ENCODE results near the gene WSB2.
A peak's percentile ranks its signal among the peaks of the same experiment; 100 is the strongest.
"Not testable (repeated sequence)": the region's sequence is repeated elsewhere in the genome, so short reads cannot be mapped to it uniquely, and the experiment has no call there.

The WSB2 gene

DNA sequence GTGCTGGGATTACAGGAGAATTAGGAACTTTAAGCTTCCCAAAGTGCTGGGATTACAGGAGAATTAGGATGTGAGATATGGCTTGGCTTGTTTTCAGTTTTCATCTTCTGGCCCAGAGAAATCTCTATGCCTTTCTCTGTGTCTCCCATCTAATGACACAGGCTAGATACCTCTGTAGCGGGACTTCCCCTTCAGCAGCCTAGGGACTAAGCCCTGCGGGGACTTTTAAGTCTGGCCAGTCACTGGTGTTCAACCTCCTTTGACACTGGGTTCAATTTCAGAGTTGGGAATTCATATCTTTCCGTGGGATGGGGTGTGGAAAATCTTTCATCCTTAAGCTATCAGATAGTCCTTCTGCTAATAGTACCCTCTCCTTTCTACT lies 38.3 kb downstream of the WSB2 start:
- TF ChIP-seq, protein P1, sequence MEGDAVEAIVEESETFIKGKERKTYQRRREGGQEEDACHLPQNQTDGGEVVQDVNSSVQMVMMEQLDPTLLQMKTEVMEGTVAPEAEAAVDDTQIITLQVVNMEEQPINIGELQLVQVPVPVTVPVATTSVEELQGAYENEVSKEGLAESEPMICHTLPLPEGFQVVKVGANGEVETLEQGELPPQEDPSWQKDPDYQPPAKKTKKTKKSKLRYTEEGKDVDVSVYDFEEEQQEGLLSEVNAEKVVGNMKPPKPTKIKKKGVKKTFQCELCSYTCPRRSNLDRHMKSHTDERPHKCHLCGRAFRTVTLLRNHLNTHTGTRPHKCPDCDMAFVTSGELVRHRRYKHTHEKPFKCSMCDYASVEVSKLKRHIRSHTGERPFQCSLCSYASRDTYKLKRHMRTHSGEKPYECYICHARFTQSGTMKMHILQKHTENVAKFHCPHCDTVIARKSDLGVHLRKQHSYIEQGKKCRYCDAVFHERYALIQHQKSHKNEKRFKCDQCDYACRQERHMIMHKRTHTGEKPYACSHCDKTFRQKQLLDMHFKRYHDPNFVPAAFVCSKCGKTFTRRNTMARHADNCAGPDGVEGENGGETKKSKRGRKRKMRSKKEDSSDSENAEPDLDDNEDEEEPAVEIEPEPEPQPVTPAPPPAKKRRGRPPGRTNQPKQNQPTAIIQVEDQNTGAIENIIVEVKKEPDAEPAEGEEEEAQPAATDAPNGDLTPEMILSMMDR (conservative IDR thresholded peaks at IDR 0.05; ENCODE audit: low read depth, low read length) = no peak
- no peak overlapping the region for H3K4me3 ChIP-seq (ENCODE audit: low read length)

DNA sequence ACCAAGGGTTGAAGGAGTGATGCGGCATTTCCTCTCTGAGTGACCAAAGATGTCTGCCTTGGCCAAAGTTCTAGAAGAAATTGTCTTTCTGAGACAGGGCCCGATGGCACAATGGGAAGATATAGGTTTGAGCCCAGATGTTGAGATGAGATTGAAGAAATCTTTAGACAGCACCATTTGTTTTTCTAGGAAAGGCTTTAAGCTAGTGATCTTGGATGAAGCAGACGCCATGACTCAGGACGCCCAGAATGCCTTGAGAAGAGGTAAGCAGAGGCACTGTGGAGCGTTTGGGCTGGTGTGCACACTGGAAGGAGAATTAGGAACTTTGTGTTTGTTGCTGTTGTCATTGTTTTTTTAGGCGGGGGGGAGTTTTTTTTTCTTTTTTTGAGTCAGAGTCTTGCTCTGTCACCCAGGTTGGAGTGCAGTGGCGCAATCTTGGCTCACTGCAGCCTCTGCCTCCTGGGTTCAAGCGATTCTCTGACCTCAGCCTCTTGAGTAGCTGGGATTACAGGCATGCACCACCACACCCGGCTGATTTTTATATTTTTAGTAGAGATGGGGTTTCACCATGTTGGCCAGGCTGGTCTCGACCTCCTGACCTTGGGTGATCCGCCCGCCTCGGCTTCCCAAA lies 38.8 kb downstream of the WSB2 start:
- DNase-seq (ENCODE audit: low read depth); H3K4me3 ChIP-seq (ENCODE audit: low read length): not testable (repeated sequence)

More for the DNA sequence above, 38.3 kb downstream of the WSB2 start:
- DNase-seq (ENCODE audit: low read depth) = no peak

DNA sequence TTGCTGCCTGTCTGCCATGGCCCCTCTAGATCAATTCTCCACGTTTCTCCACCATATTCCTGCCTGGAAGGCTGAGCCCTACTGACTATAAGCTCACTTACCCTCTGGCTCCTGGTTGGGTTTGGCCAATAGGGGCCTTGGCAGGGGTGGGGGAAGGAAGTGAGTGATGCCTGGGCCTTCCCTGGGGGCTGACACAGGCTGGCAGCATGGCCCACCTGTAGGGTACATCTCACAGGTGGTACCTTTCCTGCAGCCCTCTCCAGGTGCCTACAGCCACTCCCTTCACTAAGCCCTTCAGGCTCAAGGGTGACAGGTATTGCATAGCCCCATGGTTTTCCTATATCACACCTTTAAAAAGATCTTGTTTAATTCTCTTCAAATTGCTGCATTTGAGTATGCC lies 40.9 kb downstream of the WSB2 start:
- DNase-seq (ENCODE audit: low read depth) = no peak
- no peak overlapping the region for H3K4me3 ChIP-seq (ENCODE audit: low read length)
- TF ChIP-seq, protein P1 (conservative IDR thresholded peaks at IDR 0.05; ENCODE audit: low read depth, low read length) = no peak

DNA sequence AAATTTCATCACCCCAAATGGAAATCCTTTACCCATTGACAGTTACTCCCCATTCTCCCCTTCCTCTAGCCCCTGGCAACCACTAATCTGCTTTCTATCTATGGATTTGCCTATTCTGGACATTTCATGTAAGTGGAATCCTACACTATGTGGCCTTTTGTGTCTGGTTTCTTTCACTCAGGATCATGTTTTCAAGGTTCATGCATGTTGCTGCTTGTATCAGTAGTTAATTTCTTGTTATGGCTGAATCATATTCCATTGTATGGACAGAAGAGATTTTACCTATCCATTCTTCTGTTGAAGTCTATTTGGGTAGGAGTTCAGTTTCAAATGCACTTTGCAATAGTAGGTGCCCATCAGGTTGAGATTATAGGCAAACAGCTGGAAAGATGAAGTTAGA lies 43.1 kb downstream of the WSB2 start:
- DNase-seq (ENCODE audit: low read depth) = no peak
- TF ChIP-seq, protein P1 (conservative IDR thresholded peaks at IDR 0.05; ENCODE audit: low read depth, low read length) = no peak
- H3K4me3 ChIP-seq (ENCODE audit: low read length) = peak overlapping the region; percentile 93

DNA sequence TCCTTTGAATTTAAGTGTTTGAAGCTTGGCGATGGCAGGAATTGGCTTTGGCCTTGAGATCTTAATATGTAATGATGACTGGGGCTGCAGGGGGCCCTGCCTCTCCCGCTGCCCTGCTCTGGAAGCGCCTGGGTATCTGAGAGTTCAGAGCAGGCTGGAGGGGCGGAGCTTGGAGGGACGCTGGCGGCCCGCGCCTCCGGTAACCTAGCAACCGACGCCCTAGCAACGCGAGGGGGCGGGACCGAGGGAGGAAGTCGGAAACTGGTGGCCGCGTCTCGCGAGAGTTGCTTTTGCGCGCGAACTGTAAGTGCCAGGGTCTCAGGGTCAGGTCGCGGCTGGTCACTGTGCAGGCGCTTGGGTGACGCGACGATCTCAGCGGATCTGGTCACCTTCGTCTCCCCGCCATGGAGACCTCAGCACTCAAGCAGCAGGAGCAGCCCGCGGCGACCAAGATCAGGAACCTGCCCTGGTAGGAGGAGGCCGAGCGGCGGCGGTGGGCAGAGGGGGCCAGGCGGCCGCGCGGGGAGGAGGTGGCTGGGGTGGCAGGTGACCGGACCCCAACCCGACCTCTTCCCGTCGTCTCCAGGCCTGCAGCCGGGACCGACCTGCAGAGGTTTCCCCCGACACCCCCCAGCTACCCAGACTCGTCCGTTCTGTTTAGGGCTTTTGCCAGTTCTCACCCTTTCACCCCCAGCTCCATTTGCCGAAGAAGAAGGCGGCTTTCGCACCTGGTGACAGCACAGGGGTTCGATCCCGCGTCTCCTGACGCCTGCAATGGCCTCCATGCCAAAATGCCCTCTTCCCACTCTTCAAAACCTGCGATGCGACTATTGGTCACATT lies 44.3 kb downstream of the WSB2 start, which contains the start of gene RFC5:
RFC5 (plus strand) TSS at position 280 of the 841 bp plus-strand sequence; CDS start at position 405, 125 bp downstream.
- DNase-seq (ENCODE audit: low read depth) = peak; percentile 72
- TF ChIP-seq, protein P1 (conservative IDR thresholded peaks at IDR 0.05; ENCODE audit: low read depth, low read length) = no peak
- H3K4me3 ChIP-seq (ENCODE audit: low read length) = peak within 1 kb of the TSS; percentile 93

DNA sequence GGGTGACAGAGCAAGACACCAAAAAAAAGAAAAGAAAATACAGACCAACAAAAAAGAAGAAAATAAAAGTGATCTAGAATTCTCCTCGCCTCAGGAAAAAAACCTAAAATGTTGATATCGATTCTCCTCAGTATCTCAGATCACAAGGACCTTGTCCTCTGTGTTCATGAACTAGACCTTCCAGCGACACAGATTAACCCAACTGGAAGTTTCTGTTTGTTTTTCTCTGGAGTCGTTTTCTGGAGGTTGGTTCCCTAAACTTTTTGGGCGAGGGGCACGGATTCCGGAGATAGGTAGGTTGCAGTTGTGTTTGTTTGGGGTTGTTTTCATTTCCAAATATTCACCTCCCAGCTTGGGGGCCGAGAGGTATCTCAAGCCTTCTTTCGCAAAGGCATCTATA lies 45.0 kb downstream of the WSB2 start:
- no peak for DNase-seq (ENCODE audit: low read depth)
- H3K4me3 ChIP-seq (ENCODE audit: low read length) = peak overlapping the region; percentile 93
- TF ChIP-seq, protein P1 (conservative IDR thresholded peaks at IDR 0.05; ENCODE audit: low read depth, low read length) = no peak

DNA sequence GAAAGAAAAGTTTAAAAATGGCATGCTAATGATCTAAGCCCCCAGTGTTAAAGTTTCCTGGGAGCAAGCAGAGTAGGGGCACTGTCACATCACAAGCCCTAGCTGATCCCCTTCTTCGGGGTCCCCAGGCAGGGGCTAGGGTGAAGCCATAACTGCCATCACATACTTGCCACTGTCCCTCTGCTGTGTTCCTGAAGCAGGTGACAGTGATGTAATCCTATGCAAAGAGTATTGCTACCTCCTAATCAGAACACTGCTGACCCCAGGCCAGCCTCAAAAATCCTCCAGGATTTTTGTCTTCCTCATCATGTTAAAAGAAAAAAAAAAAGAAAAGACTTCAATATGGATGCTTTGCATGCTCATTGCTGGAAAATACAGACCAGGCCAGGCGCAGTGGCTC lies 45.7 kb downstream of the WSB2 start:
- TF ChIP-seq, protein P1 (conservative IDR thresholded peaks at IDR 0.05; ENCODE audit: low read depth, low read length) = no peak
- DNase-seq (ENCODE audit: low read depth) = no peak
- no peak overlapping the region for H3K4me3 ChIP-seq (ENCODE audit: low read length)

Data from retinal pigment epithelial cell (primary cell).